Measurements from ENCODE around the gene GSTM1.

Gene GSTM1

GRCh38 chr1:109653306-109653705 lies 34.3 kb upstream of the GSTM1 start:
- Histone ChIP-seq H3K27ac (ENCODE audit: low read depth, low read length) (no peak overlapping the region), H3K79me2 (ENCODE audit: insufficient read depth, low read length) (no peaks in the 10 kb centered on the region), H3K9me2 (replicated peaks; ENCODE audit: insufficient read depth, low read length) (no peaks in the 10 kb centered on the region), H3K4me3 (ENCODE audit: insufficient read depth, low read length, poor library complexity, severe bottlenecking) (no peak overlapping the region), H3K9ac (ENCODE audit: low read length) (no peak overlapping the region), H3K36me3 (ENCODE audit: low read length) (no peaks in the 10 kb centered on the region), H3K4me2 (ENCODE audit: low read depth, low read length, poor library complexity, severe bottlenecking) (no peak overlapping the region), H4K20me1 (ENCODE audit: low read depth, low read length) (no peaks in the 10 kb centered on the region), H3K9me3 (ENCODE audit: insufficient read depth, low read length) (no peaks in the 10 kb centered on the region), H2AFZ (ENCODE audit: low read depth, low read length, severe bottlenecking) (no peak overlapping the region), H3K27me3 (ENCODE audit: low read length) (no peaks in the 10 kb centered on the region), H3F3A (ENCODE audit: insufficient read depth) (no peaks in the 10 kb centered on the region)
- TF ChIP-seq EZH2phosphoT487 (conservative IDR thresholded peaks at IDR 0.05; ENCODE audit: low read length) (no peak), CTCF (IDR thresholded peaks at IDR 0.05; ENCODE audit: insufficient read depth, low read length, poor library complexity, severe bottlenecking) (no peak)

- Histone ChIP-seq H3K4me2 (ENCODE audit: low read depth, low read length, poor library complexity, severe bottlenecking) (no peak overlapping the region), H3K79me2 (ENCODE audit: insufficient read depth, low read length) (no peaks in the 10 kb centered on the region), H3K9me3 (ENCODE audit: insufficient read depth, low read length) (no peaks in the 10 kb centered on the region), H3K4me3 (ENCODE audit: insufficient read depth, low read length, poor library complexity, severe bottlenecking) (no peak overlapping the region), H3K9me2 (replicated peaks; ENCODE audit: insufficient read depth, low read length) (no peaks in the 10 kb centered on the region), H3K27ac (ENCODE audit: low read depth, low read length) (no peak overlapping the region), H2AFZ (ENCODE audit: low read depth, low read length, severe bottlenecking) (no peak overlapping the region), H3K9ac (ENCODE audit: low read length) (no peak overlapping the region), H3K36me3 (ENCODE audit: low read length) (no peaks in the 10 kb centered on the region), H3F3A (ENCODE audit: insufficient read depth) (no peaks in the 10 kb centered on the region), H3K27me3 (ENCODE audit: low read length) (no peaks in the 10 kb centered on the region), H4K20me1 (ENCODE audit: low read depth, low read length) (no peaks in the 10 kb centered on the region)
- TF ChIP-seq CTCF (IDR thresholded peaks at IDR 0.05; ENCODE audit: insufficient read depth, low read length, poor library complexity, severe bottlenecking) (no peak), EZH2phosphoT487 (conservative IDR thresholded peaks at IDR 0.05; ENCODE audit: low read length) (no peak)
Measured at GRCh38 chr1:109654519-109654918, 33.1 kb upstream of the GSTM1 start.

- Histone ChIP-seq H3K9me2 (replicated peaks; ENCODE audit: insufficient read depth, low read length) (no peaks in the 10 kb centered on the region), H3K79me2 (ENCODE audit: insufficient read depth, low read length) (no peaks in the 10 kb centered on the region), H3K9me3 (ENCODE audit: insufficient read depth, low read length) (no peaks in the 10 kb centered on the region), H3K4me3 (ENCODE audit: insufficient read depth, low read length, poor library complexity, severe bottlenecking) (peak within 1 kb of the TSS; percentile 92), H3K27me3 (ENCODE audit: low read length) (no peaks in the 10 kb centered on the region), H4K20me1 (ENCODE audit: low read depth, low read length) (no peaks in the 10 kb centered on the region), H3F3A (ENCODE audit: insufficient read depth) (no peaks in the 10 kb centered on the region), H3K36me3 (ENCODE audit: low read length) (no peaks in the 10 kb centered on the region), H3K4me2 (ENCODE audit: low read depth, low read length, poor library complexity, severe bottlenecking) (peak within 1 kb of the TSS; percentile 86), H3K9ac (ENCODE audit: low read length) (peak within 1 kb of the TSS; percentile 77), H3K27ac (ENCODE audit: low read depth, low read length) (peak within 1 kb of the TSS; percentile 46), H2AFZ (ENCODE audit: low read depth, low read length, severe bottlenecking) (peak within 1 kb of the TSS; percentile 95)
- TF ChIP-seq CTCF (IDR thresholded peaks at IDR 0.05; ENCODE audit: insufficient read depth, low read length, poor library complexity, severe bottlenecking), result no peak
- TF ChIP-seq EZH2phosphoT487 (conservative IDR thresholded peaks at IDR 0.05; ENCODE audit: low read length), result no peak
Measured at GRCh38 chr1:109655615-109656519, 31.8 kb upstream of the GSTM1 start, which contains the start of gene GSTM4. GSTM4 (plus strand) TSS chr1:109656099; CDS start chr1:109656390, 291 bp downstream.

All from SU-DHL-6 (cell line).